ENCODE data around the gene OTULIN.

OTULIN gene

DNA sequence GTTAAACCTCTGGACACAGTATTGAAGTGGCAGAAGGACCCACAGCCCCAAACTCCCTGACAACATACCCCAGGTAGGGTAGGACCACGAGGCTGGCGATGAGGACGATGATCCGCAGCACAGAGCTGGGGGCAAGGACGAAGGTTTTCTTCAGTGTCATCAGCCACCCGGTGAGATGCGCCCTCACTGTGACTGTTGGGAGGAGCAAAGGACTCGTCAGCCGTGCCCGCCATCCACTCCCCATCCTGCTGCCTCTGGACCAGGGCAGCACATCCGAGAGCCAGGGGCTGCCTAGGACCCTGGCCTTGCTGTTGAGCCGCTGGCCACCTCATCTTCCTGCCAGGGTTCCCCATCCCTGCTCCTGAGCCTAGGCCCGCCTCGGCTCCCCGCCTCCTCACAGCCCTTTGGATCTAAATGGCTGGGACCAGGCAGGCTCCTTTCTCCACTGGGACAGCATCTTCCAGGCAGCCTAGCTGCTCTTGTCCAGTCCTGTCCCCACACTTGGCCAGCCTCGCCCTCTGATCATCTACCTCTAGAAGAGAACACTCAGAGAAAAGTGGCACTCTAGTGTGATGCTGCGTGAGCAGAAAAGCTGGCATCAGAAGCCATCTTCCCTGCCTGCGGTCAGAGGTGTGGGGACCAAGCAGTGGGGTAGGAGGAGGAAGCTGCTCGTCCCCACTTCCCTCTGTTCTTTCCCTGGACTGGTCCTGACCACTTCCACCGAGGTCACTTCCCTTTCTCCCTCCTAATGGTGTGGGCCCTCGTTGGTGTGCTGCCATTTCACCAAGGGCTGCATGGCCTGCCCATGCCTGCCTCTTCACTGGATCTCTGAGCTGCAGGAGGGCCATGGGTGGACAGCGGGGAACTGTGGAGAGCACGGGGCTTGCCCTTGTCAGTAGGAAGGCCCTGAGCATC lies 49.2 kb downstream of the OTULIN start:
- Histone ChIP-seq H3K27ac (ENCODE audit: extremely low read depth, low read depth, low read length) (no peak overlapping the region), H3K36me3 (ENCODE audit: control insufficient read depth in 2 of 2, insufficient read depth in 1 of 2, low read length in 2 of 2) (peaks cover 20 to 68% of the 10 kb centered on the region in 2 experiments), H3K4me3 (ENCODE audit: low read depth, low read length) (no peak overlapping the region), H3K4me1 (ENCODE audit: control insufficient read depth, insufficient read depth, low read length) (no peaks in the 10 kb centered on the region), H3K9me3 (ENCODE audit: control insufficient read depth, insufficient read depth, low read depth, low read length) (no peaks in the 10 kb centered on the region)
- TF ChIP-seq, protein P1, sequence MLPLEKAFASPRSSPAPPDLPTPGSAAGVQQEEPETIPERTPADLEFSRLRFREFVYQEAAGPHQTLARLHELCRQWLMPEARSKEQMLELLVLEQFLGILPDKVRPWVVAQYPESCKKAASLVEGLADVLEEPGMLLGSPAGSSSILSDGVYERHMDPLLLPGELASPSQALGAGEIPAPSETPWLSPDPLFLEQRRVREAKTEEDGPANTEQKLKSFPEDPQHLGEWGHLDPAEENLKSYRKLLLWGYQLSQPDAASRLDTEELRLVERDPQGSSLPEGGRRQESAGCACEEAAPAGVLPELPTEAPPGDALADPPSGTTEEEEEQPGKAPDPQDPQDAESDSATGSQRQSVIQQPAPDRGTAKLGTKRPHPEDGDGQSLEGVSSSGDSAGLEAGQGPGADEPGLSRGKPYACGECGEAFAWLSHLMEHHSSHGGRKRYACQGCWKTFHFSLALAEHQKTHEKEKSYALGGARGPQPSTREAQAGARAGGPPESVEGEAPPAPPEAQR (tag by site-specific recombination; IDR thresholded peaks at IDR 0.05), result no peak
- TF ChIP-seq, protein P2, sequence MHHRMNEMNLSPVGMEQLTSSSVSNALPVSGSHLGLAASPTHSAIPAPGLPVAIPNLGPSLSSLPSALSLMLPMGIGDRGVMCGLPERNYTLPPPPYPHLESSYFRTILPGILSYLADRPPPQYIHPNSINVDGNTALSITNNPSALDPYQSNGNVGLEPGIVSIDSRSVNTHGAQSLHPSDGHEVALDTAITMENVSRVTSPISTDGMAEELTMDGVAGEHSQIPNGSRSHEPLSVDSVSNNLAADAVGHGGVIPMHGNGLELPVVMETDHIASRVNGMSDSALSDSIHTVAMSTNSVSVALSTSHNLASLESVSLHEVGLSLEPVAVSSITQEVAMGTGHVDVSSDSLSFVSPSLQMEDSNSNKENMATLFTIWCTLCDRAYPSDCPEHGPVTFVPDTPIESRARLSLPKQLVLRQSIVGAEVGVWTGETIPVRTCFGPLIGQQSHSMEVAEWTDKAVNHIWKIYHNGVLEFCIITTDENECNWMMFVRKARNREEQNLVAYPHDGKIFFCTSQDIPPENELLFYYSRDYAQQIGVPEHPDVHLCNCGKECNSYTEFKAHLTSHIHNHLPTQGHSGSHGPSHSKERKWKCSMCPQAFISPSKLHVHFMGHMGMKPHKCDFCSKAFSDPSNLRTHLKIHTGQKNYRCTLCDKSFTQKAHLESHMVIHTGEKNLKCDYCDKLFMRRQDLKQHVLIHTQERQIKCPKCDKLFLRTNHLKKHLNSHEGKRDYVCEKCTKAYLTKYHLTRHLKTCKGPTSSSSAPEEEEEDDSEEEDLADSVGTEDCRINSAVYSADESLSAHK (tag by site-specific recombination; IDR thresholded peaks at IDR 0.05), result no peak
- TF ChIP-seq ZNF354C (tag by site-specific recombination; IDR thresholded peaks at IDR 0.05; ENCODE audit: borderline replicate concordance, low read depth), result no peak
- ChIA-PET POLR2A (no interaction called here), CTCF (interaction anchor here (0.7 to 2.7 kb wide), 4 partner anchors 10 to 289 kb away, joined by 3 to 11 read pairs (median 5); no protein-coding TSS in a partner anchor)

DNA sequence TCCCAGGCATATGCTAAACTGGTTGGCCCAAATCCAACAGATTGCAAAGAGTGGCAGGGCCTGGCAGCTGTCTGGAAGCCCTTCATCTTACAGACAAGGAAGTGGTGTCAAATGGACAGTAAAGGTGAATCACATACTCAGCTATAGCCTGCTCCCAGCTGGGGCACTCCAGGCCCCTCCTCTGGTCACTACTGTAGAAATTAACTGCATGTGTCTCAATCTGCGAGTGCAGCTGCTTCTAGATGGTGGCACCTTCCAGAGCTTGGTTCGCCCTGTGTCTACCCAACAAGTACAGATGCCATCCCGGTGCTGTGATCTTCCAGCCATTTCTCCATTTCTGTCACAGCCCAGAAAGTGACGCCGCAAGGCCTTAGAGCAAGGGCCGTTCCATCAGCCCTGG lies 50.2 kb downstream of the OTULIN start:
- CTCF ChIA-PET, result interaction anchor here (2.7 kb wide), 1 partner anchor 12 kb away, joined by 11 read pairs; no protein-coding TSS in a partner anchor
- no peak for TF ChIP-seq ZNF202 (tag by site-specific recombination; IDR thresholded peaks at IDR 0.05; ENCODE audit: borderline replicate concordance)
- no peak for TF ChIP-seq ZNF266 (tag by site-specific recombination; IDR thresholded peaks at IDR 0.05; ENCODE audit: low read depth)
- TF ChIP-seq BCL11B (tag by site-specific recombination; IDR thresholded peaks at IDR 0.05; ENCODE audit: low read depth), result no peak
- TF ChIP-seq KLF7 (tag by site-specific recombination; IDR thresholded peaks at IDR 0.05; ENCODE audit: borderline replicate concordance), result no peak
- TF ChIP-seq ZNF48 (tag by site-specific recombination; IDR thresholded peaks at IDR 0.05), result no peak
- TF ChIP-seq ZNF366 (tag by site-specific recombination; conservative IDR thresholded peaks at IDR 0.05), result no peak
- TF ChIP-seq ZNF837 (tag by site-specific recombination; IDR thresholded peaks at IDR 0.05), result no peak
- no peak for TF ChIP-seq ZNF843 (tag by site-specific recombination; IDR thresholded peaks at IDR 0.05)
- no peak for TF ChIP-seq ZNF624 (tag by site-specific recombination; IDR thresholded peaks at IDR 0.05)
- no peak for TF ChIP-seq ZNF155 (tag by site-specific recombination; IDR thresholded peaks at IDR 0.05)
- no peak for TF ChIP-seq ZNF549 (tag by site-specific recombination; IDR thresholded peaks at IDR 0.05)
- no peak for TF ChIP-seq ZSCAN23 (tag by site-specific recombination; IDR thresholded peaks at IDR 0.05)
- no peak for TF ChIP-seq ZNF558 (tag by site-specific recombination; IDR thresholded peaks at IDR 0.05)
- Histone ChIP-seq H3K4me1 (ENCODE audit: control insufficient read depth, insufficient read depth, low read length) (no peaks in the 10 kb centered on the region), H3K9me3 (ENCODE audit: control insufficient read depth, insufficient read depth, low read depth, low read length) (no peaks in the 10 kb centered on the region), H3K4me3 (ENCODE audit: low read depth, low read length) (no peak overlapping the region), H3K27ac (ENCODE audit: extremely low read depth, low read depth, low read length) (no peak overlapping the region), H3K36me3 (ENCODE audit: control insufficient read depth in 2 of 2, insufficient read depth in 1 of 2, low read length in 2 of 2) (peaks cover 12 to 62% of the 10 kb centered on the region in 2 experiments; a peak in 2 of 3 replicates)
- POLR2A ChIA-PET, result no interaction called here

DNA sequence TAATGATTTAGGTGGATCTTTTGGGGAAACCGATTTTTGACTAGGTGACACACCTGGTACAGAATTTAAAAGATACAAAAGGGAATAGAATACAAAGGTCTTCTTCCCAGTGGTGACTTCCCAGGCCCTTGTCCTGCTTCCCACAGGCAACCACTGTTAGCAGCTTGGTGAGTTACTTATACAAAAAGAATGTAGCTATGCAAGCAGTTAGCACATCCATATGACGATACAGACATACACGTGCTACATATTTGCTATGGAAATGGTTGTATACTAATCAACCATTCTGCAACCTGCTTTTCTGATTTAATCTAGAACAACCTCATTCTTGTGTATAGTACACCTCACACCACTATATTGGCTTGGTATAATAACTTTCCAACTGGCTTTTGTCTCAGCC lies 51.0 kb downstream of the OTULIN start:
- ChIA-PET CTCF (interaction anchor here (2.7 kb wide), 1 partner anchor 12 kb away, joined by 11 read pairs; no protein-coding TSS in a partner anchor), POLR2A (interaction anchor here (0.6 kb wide), 1 partner anchor 14 kb away, joined by 4 read pairs; no protein-coding TSS in a partner anchor)
- H3K4me3 ChIP-seq (ENCODE audit: low read depth, low read length), result no peak overlapping the region
- H3K9me3 ChIP-seq (ENCODE audit: control insufficient read depth, insufficient read depth, low read depth, low read length), result no peaks in the 10 kb centered on the region
- H3K36me3 ChIP-seq (ENCODE audit: control insufficient read depth in 2 of 2, insufficient read depth in 1 of 2, low read length in 2 of 2), result peaks cover 12 to 55% of the 10 kb centered on the region in 2 experiments; a peak in 2 of 3 replicates
- H3K27ac ChIP-seq (ENCODE audit: extremely low read depth, low read depth, low read length), result no peak overlapping the region
- H3K4me1 ChIP-seq (ENCODE audit: control insufficient read depth, insufficient read depth, low read length), result no peaks in the 10 kb centered on the region
- TF ChIP-seq, protein P3, sequence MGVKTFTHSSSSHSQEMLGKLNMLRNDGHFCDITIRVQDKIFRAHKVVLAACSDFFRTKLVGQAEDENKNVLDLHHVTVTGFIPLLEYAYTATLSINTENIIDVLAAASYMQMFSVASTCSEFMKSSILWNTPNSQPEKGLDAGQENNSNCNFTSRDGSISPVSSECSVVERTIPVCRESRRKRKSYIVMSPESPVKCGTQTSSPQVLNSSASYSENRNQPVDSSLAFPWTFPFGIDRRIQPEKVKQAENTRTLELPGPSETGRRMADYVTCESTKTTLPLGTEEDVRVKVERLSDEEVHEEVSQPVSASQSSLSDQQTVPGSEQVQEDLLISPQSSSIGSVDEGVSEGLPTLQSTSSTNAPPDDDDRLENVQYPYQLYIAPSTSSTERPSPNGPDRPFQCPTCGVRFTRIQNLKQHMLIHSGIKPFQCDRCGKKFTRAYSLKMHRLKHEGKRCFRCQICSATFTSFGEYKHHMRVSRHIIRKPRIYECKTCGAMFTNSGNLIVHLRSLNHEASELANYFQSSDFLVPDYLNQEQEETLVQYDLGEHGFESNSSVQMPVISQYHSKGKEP (tag by site-specific recombination; IDR thresholded peaks at IDR 0.05), result no peak
- TF ChIP-seq BCL11A (tag by site-specific recombination; IDR thresholded peaks at IDR 0.05; ENCODE audit: low read depth) (no peak), RBAK (tag by site-specific recombination; IDR thresholded peaks at IDR 0.05) (no peak), ZNF2 (tag by site-specific recombination; IDR thresholded peaks at IDR 0.05) (no peak), ZNF610 (tag by site-specific recombination; IDR thresholded peaks at IDR 0.05; ENCODE audit: borderline replicate concordance) (no peak)
- TF ChIP-seq, protein P4, sequence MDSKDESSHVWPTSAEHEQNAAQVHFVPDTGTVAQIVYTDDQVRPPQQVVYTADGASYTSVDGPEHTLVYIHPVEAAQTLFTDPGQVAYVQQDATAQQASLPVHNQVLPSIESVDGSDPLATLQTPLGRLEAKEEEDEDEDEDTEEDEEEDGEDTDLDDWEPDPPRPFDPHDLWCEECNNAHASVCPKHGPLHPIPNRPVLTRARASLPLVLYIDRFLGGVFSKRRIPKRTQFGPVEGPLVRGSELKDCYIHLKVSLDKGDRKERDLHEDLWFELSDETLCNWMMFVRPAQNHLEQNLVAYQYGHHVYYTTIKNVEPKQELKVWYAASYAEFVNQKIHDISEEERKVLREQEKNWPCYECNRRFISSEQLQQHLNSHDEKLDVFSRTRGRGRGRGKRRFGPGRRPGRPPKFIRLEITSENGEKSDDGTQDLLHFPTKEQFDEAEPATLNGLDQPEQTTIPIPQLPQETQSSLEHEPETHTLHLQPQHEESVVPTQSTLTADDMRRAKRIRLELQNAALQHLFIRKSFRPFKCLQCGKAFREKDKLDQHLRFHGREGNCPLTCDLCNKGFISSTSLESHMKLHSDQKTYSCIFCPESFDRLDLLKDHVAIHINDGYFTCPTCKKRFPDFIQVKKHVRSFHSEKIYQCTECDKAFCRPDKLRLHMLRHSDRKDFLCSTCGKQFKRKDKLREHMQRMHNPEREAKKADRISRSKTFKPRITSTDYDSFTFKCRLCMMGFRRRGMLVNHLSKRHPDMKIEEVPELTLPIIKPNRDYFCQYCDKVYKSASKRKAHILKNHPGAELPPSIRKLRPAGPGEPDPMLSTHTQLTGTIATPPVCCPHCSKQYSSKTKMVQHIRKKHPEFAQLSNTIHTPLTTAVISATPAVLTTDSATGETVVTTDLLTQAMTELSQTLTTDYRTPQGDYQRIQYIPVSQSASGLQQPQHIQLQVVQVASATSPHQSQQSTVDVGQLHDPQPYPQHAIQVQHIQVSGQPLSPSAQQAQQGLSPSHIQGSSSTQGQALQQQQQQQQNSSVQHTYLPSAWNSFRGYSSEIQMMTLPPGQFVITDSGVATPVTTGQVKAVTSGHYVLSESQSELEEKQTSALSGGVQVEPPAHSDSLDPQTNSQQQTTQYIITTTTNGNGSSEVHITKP (tag by site-specific recombination; IDR thresholded peaks at IDR 0.05), result no peak
